Stimulated activated CD4-positive, alpha-beta T cell treated with anti-CD3 and anti-CD28 coated beads, Interleukin-2, amount 100 ng/mL, for 4 hours (primary cell): ENCODE results near the gene RRM2.

ENCODE experiments used
- DNase-seq: peaks from one replicate; pipeline ENCODE4 v3.0.0-alpha.2; 2020; ENCODE audit warnings: low read depth

RRM2 gene

GRCh38 chr2:10172033-10172871 is 49.7 kb downstream of the RRM2 start:
- no peak for DNase-seq

- DNase-seq = no peak
Observed at GRCh38 chr2:10173258-10174005, 50.9 kb downstream of the RRM2 start.

GRCh38 chr2:10174173-10174572 is 51.6 kb downstream of the RRM2 start:
- no peak for DNase-seq

GRCh38 chr2:10175441-10175840 is 52.9 kb downstream of the RRM2 start:
- no peak for DNase-seq

- DNase-seq = no peak
Observed at GRCh38 chr2:10178751-10179150, 56.2 kb downstream of the RRM2 start.

- no peak for DNase-seq
Observed at GRCh38 chr2:10179422-10179821, 56.9 kb downstream of the RRM2 start.

- DNase-seq = no peak
Observed at GRCh38 chr2:10180229-10180628, 57.7 kb downstream of the RRM2 start.
